NCI-H2196 treated with DMSO at 0.1 percent for 48 hours (cell line): Measurements from ENCODE around the gene RRP9.
"Not testable (repeated sequence)": the region's sequence is repeated elsewhere in the genome, so short reads cannot be mapped to it uniquely, and the experiment has no call there.

Experiments used
- DNase-seq: peaks from one replicate; lab custom pipeline; 2025; ENCODE audit not compliant: unreplicated experiment; lab: John Stamatoyannopoulos, UW

RRP9 gene

GRCh38 chr3:51941798-51942602 lies at the start of gene RRP9, which contains the start of gene PARP3:
Gene RRP9 (minus strand): TSS chr3:51941904. CDS start chr3:51941867, 37 bp downstream.
Gene PARP3 (plus strand): TSS chr3:51942363. CDS start chr3:51943356, 993 bp downstream.
- DNase-seq = peak; percentile 89

DNA sequence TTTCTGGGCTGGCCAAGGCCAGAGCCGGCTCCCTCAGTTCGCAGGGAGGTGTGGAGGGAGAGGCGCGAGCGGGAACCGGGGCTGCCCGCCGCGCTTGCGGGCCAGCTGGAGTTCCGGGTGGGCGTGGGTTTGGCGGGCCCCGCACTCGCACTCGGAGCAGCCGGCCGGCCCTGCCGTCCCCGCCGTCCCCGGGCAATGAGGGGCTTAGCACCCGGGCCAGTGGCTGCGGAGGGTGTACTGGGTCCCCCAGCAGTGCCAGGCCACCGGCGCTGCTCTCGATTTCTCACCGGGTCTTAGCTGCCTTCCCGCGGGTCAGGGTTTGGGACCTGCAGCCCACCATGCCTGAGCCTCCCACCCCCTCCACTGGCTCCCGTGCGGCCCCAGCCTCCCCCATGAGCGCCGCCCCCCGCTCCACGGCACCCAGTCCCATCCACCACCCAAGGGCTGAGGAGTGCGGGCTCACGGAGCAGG lies 48.8 kb upstream of the RRP9 start:
- not testable (repeated sequence) for DNase-seq

DNA sequence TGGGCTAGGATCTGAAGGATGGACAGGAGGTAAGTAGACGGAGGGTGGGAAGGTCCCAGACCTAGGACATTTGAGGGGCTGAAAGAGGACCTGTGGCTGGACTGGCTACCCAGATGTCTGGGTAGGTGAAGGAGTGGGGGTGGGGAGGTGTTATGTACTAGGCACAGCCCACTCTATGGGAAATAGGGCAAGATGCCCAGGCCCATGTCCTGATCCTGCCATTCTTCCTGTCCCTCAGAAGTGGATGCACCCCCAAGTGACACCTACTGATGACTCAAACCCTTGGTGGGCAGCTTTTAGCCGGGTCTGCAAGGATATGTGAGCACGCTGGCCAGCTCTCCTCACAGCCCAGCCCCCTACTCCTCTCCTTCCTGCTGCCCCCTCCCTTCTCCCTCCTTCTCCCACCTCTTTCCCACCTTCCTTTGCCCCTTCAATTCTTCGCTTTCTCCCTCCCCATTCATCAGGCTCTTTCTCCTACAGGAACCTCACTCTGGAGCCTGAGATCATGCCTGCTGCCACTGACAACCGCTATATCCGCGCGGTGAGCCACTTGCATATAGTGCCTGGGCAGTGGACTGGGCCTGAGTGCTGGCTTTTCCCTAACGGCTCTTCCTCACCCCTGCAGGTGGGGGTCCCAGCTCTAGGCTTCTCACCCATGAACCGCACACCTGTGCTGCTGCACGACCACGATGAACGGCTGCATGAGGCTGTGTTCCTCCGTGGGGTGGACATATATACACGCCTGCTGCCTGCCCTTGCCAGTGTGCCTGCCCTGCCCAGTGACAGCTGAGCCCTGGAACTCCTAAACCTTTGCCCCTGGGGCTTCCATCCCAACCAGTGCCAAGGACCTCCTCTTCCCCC lies 46.8 kb upstream of the RRP9 start:
- DNase-seq = no peak

- DNase-seq = no peak
Observed at GRCh38 chr3:51987568-51987967, 45.9 kb upstream of the RRP9 start.

GRCh38 chr3:51986010-51986947 lies 44.6 kb upstream of the RRP9 start:
- no peak for DNase-seq

DNA sequence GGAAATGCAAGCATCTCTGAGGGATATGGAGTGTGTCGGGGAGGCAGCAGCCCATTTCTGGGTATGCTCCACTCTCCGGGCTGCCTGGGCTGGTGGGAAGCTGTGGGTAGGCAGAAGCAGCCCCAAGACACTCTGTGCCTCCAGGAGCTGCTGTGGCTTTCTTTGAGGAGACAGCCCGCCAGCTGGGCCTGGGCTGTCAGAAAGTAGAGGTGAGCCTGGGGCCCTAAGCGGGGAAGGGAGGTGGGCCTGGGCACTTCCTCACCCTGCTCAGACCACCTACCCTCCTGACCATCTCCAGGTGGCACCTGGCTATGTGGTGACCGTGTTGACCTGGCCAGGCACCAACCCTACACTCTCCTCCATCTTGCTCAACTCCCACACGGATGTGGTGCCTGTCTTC lies 43.4 kb upstream of the RRP9 start:
- DNase-seq = no peak

- DNase-seq = no peak
Observed at GRCh38 chr3:51984269-51984647, 42.6 kb upstream of the RRP9 start.

DNA sequence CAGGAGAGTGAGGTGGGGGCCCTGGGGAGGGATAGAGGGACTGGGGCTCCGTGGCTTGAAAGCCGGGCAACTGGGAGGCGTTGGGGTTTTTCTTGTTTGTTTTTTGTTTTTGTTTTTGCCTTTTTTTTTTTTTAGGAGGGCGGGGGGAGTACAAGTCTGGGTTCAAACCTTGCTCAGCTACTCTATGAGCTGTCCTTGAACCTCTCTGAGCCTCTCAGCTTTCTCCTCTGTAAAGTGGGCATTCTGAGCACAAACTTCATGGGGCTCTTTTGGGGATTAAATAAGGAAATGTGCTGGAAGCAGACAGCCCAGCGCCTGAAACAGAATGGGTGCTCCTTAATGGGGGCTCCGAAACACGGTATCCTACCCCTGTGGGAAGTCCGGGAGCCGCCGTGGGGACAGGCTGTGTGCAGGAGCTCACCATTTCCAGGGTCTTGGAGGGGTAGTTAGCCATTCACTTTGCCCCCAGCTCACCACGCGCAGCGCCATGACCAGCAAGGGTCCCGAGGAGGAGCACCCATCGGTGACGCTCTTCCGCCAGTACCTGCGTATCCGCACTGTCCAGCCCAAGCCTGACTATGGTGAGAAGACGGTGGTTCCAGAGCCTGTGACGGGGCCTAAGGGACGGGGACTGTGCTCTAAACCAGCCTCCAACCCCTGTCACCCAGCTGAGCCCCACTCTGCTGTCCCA lies 42.0 kb upstream of the RRP9 start:
- no peak for DNase-seq

DNA sequence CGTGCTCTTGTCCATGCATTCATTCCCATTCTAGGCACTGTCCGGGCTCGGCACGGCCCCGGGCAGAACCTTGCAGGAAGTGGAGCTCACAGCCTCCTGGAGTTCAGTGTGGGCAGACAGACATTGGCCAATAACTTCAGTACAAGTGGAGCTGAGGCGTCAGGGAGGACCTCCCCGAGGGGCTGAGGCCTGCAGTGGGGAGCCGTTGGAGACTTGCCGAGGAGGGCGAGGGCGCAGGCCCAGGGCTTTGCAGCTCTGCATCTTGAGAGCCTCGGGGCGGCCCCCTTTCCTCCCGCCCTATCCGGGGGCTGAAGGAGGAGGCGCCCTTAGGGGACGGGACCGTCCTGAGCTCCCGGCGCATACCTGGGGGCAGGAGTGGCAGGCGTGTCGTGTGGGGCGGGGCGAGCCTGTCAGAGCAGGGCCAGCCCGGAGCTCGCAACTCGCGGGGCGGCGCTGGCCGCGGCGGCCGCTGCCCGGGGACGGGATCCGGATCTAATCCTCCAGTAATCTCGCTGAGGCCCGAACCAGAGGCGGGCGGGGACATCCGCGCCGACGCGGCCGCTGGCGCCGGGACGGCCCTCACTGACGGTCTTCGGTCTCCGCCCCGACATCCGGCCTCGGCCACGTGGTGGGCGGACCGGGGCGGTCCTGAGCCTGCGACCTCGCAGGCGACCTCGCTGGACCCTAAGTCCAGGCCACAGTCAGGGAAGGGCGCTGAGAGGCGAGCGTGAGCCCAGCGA lies 41.3 kb upstream of the RRP9 start, which contains the start of gene ACY1:
Gene ACY1, plus strand, starts transcription at position 698 of the 740 bp plus-strand sequence. CDS start 530 bp downstream, outside the sequence.
- DNase-seq = peak; percentile 58

GRCh38 chr3:51982352-51982837 lies 40.7 kb upstream of the RRP9 start:
- DNase-seq = peak; percentile 20

GRCh38 chr3:51980253-51980652 lies 38.5 kb upstream of the RRP9 start:
- DNase-seq = no peak

DNA sequence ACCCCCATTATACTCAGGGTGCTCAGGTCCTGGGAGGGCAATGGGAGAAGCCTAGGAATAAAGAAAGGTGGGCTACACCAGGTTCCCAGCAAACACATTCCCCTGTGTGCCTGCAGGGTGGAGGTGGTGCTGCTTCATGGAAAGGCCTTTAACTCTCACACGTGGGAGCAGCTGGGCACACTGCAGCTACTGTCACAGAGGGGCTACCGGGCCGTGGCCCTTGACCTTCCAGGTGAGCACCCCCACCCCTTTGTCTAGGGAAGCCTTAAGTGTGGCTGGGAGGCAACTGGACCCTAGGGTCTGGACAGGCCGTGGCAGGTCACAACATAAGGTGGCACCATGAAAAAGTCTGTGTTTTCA lies 36.4 kb upstream of the RRP9 start:
- no peak for DNase-seq

DNA sequence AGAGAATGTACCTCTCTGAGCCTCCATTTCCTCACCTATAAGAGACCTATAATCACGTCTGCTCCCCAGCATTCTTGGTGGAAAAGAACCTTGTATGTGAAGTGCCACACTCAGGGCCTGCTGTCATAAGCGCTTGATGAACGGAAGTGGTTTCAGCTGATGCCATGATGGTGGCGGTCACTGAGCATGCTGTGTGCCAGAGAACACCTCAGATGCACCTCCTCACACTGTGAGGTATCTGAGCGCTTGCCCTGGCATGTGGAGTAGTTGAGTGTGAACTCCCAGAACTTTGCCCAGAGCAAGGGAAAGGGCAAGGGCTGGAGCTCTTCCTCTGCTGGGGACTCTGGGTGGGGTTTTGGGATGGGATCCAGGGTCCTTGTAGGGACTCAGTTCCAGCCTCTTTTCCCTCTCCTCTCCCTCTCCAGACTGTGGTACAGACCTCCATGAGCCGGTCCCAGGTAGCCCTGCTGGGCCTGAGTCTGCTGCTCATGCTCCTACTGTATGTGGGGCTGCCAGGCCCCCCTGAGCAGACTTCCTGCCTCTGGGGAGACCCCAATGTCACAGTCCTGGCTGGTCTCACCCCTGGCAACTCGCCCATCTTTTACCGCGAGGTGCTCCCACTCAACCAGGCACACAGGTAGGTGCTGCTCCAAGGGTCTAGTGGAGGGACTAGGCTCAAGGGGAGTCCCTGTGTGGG lies 35.9 kb upstream of the RRP9 start:
- DNase-seq = no peak

DNA sequence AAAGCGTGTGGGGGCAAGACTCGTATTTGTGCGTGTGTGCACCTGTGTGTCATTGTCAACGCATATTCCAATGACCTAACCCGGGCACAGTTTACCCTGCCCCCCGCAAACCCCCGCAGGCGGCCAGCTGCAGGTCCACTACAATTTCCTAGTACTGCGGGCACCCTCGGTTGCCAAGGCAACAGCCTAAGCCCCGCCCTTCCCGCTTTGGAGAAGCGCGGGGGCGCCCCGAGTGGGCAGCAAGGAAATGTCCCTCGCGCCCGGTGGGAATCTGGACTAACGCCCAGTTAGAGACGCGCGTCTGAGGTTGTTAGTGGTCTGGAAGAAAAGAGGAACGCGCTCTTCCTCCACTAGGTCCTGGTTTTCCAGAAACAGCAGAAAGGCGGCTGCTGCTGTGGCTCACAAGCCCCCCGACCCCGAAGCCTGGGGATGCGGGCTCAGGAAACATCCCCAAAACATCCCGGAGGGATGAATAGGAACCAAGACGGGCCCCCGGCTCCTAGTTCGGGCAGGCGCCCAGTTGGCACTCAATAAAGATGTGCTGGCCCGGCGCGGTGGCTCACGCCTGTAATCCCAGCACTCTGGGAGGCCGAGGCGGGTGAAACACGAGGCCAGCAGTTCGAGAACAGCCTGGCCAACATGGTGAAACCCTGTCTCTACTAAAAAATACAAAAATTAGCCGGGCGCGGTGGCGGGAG lies 34.3 kb upstream of the RRP9 start:
- DNase-seq = no peak

DNA sequence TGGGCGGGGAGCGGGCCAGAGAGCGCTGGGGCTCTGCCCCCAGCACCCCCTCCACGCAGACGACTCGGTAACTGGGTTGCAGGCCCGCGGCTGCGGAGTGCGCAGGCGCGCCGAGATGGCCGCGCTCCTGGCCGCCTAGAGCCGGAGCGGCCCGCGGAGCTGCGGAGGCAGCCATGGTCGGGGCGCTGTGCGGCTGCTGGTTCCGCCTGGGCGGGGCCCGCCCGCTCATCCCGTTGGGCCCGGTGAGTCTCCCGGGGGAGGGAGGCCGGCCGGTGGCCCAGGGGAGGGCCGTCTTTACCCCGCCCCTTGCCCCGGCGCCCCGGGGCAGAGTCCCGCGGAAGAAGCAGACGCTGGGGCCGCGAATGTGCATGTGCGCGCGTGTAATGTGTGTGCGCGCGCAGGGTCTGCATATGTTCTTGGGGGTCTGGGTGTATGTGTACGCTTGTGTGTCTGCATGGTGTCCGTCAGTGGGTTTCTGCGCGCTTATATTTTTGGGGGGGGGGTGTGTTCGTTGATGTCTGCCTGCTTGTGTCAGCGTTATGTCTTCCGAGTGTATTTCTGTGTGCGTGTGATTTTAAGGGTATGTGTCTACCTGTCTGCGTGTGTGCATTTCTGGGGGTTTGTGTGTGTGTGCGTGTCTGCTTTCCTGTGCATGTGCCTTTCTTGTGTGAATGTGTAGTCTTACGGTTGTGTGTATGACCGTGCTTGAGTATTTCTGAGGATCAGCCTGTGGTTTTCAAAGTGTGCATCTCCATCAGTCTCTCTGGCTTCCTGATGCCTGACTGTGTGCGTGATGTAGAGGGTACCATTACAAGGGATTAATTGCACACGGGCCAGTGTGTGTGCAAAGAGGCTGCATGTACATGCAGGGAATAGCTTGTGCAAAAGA lies 33.5 kb upstream of the RRP9 start, which contains the start of gene ABHD14A:
Gene ABHD14A, plus strand, starts transcription at position 102 of the 889 bp plus-strand sequence. Its CDS starts 72 bp downstream, at position 174.
- DNase-seq = peak; percentile 15

DNA sequence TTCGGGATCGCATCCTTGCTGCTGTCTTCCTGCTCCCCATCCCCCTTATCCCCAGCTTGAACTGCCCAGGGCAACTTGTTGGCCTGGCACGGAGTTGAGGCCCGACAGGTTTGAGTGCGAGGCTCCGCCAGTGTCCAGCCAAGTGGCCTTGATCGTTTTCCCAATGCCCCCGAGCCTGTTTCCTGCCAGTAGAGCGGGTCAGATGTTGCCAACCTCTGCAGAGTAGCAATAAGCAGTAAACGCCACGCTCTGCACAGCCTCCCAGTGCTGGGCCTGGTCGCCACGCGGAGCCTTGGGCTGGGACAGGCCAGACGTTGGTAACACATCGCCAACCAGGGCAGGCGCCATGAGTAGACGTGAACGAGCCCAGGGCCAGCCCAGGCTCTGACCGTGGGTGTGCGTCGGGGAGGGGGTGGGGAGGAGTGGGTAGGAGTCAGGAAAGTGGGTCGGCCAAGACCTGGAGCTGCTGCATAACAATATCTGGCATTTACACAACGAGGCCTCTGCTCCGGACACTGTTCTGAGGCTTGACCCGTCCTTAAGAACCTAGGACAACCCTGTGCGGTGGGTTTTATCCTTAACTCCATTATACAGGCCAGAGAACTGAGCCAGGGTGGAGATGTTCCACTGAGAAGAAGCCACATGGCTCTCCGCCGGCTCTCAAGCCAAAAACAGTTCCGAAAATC lies 32.7 kb upstream of the RRP9 start:
- no peak for DNase-seq
